NOMO-1 (cell line): Measurements from ENCODE around the gene CNTN4.
"Not testable (repeated sequence)": the region's sequence is repeated elsewhere in the genome, so short reads cannot be mapped to it uniquely, and the experiment has no call there.

Experiments
- DNase-seq, 2 experiments: peaks; one replicate each; lab custom pipeline; 2025; ENCODE audit not compliant: unreplicated experiment in 2 of 2; lab: John Stamatoyannopoulos, UW

CNTN4 gene

DNA sequence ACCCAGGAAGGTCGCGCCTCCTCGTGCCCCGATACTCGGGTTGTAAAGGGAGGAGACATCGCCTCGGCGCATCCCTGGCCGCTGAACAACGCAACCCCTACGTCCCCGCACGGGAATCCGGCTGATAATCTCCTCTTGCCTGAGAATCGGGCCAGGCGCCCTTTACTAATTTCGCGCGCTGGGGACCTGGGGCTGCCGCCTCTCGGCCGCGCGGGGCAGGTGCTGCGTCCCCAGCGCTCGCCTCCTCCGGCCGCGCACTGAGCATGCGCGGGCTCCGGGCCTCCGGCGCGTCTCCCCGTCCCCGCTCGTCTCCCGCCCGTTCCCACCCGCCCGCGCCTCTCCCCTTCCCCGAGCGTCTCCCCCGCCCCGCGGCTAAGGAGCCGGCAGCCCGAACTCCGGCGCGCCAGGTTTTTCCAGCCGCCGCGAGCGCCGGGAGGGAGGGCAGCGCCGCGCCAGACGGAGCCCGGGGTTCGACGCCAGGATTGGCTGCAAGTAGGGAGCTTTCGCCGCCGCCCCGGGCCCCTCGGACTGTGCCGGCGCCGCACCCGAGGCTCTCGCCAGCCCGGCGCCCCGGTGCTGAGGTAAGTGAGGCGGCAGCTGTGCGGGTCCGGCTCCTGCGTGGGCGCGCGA, at the start of gene CNTN4:
Gene CNTN4 (plus strand): TSS at position 469 of the 630 bp plus-strand sequence.
- no peak for DNase-seq

DNA sequence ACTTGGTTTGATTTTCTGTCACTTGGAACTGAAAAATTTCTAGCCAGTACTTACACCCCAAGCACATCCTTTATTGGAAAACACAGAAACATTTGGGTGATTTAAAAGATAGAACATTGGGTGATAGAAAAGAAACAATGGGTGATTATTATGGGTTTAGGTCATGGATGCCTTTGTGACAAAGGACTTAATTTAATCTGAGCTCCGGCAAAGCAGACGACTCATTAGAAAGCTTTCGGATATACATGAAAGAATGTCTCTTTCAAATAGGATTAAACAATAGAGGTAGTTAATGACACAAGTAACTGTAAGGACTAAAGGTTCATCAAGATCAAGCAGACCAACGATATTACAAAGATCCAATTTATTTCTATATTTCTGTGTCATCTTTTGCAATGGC, 37.3 kb upstream of the CNTN4 start:
- DNase-seq: no peak

GRCh38 chr3:2071531-2071930, 27.1 kb upstream of the CNTN4 start:
- no peak for DNase-seq

- DNase-seq: no peak
Measured at GRCh38 chr3:2078821-2079220, 19.8 kb upstream of the CNTN4 start.

DNA sequence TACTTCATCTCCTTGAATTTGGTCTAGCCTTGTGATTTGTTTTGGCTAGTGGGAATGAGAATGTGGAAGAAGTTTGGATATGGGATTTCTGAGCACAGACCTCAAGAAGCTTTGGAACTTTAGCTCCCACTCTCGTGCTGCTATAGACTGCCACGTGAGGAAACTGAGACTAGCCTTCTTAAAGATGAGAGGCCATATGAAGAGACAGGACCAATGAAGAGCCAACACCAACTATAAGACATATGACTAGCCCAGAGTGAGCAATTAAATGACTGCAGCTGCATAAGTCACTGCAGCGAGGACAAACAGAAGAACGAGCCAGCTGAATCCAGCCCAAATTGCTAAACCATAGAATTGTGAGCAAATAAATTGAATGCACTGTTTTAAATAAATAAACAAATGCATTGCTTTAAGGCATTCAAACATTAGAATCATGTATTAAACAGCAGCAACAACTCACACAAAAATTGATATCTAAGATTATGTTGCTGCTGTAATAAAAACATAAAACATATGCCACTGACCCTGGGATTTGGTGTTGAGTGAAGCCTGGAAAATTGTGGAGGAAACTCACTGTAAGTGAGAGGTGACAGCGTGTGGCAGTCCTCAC, 15.7 kb upstream of the CNTN4 start:
- no peak for DNase-seq

DNA sequence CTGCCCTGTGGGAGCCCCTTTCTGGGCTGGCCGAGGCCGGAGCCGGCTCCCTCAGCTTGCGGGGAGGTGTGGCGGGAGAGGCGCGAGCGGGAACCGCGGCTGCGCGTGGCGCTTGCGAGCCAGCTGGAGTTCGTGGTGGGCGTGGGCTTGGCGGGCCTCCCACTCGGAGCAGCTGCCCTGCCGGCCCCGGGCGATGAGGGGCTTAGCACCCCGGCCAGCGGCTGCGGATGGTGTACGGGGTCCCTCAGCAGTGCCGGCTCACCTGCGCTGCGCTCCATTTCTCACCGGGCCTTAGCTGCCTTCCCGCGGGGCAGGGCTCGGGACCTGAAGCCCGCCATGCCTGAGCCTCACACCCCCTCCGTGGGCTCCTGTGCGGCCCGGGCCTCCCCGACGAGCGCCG, 15.1 kb upstream of the CNTN4 start:
- not testable (repeated sequence) for DNase-seq

GRCh38 chr3:2090095-2090911, 8.4 kb upstream of the CNTN4 start:
- DNase-seq: no peak

GRCh38 chr3:2092758-2093157, 5.9 kb upstream of the CNTN4 start:
- no peak for DNase-seq

GRCh38 chr3:2094941-2095340, 3.7 kb upstream of the CNTN4 start:
- DNase-seq: no peak

- no peak for DNase-seq
Measured at GRCh38 chr3:2096216-2096615, 2.5 kb upstream of the CNTN4 start.

DNA sequence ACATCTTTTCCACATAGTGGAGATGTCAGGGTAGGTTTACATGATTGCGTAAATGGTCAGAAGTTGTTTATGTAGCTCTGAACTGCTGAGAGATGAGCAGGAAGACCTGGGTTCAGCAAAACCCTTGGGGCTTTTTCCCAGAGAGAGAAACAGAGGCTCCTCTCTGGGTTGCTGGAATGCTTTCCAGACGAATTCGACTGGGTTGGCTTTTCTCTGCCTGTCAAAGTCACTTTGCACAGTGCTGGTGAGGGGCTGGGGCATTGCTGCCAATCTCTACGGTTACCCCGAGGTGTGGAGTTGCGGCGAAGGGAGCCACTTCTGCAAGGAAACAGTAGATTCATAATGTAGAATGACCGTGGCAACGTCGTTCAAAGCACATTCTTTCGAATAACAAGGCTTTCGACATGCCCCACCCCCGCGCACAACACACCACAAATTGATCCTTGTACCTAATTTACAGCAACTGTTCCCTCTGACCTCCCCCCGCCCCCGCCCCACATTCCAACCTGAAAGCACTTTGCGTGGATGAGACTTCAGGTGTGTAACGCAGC, 950 bp upstream of the CNTN4 start:
- no peak for DNase-seq

GRCh38 chr3:2099028-2099671, 484 bp downstream of the CNTN4 start:
- no peak for DNase-seq

- DNase-seq: no peak
Measured at GRCh38 chr3:2099779-2100191, 1.1 kb downstream of the CNTN4 start.

- no peak for DNase-seq
Measured at GRCh38 chr3:2106438-2106837, 7.8 kb downstream of the CNTN4 start.

DNA sequence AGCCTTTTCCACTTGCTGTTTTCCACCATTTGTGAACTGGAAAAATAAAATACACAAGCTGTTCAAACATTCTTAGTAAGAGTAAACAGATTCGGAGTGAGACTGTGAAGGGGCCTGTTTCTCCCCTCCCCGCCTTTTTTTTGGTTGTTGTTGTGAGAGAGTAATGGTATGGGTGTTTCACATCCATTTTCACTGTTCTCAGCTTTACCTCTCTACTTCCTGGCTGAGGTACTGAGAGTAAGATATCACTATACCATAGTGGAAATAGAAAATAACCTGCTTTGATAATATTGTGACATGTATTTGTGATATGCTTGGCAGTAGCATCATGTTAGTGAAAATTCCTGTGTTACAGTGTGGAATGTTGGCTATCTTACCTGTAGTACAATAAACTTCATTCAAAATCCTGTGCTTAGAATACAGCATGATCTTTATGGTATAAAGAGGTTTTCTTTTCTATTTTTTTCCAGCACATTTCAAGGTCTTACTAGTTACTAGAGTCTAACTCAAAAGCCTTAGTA, 12.0 kb downstream of the CNTN4 start:
- no peak for DNase-seq

DNA sequence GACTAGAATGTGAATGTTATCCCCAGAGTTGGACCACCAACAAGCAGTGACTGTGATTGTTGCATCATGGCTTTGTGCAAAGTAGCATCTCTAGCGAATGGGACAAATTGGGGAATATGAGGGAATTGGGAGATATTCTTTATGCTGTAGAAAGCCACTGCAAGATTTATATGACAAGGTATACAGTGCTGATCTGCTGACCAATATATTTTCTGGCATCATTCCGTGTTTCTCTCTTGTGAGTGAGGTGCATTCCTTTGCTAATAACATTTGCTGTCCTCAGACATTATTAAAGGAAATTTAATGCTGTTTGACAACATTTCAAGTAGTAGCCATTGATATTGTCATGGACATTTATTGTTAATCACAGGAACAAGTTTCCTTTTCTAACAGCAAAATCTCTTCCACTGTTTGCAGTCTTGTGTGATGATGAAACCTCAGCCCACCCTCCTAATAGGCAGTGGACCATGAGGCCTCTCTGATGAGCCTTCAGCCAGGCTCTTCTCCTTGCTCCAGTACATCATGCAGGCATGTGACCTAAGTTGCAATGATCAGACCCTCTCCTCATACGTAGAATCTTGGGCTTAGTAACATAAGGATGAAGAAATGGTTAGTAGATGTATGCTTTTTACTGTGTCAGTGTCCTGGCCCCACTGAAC, 16.1 kb downstream of the CNTN4 start:
- DNase-seq: no peak

DNA sequence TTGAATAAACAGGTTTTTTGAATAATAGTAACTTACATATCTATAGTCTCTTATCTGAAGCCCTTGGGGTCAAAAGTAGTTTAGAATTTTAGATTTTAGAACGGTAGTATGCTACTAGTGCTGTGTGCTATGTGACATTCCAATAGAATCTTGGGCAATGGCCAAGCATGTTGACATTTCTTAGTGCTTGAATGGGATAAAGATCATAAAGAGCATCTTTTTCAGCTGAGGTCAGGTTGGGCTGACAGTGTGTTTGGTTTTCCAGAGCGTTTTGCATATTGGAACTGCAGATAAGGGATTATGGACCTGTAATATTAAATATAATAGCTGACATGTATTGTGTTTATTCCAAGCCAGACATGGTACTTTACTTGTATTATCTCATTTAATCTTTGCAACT, 32.1 kb downstream of the CNTN4 start:
- DNase-seq: no peak

DNA sequence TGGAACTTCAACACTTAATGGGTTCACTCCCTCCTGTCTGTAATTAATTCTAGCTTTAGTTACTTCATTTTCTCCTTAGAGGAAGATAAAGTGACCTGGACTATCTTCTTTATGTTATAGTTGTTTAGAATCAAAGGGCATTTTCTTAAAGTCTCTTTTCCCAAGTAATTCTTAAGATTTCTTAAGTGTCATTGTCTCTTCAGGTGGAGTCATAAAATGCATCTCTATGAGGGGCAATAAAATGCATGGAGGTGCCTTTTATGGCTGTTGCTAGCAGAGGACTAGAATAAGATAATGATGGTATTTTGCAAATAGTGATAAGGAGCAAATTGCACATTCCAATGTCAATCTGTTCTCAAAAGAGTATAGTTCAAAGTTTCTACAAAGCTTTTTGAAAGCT, 34.5 kb downstream of the CNTN4 start:
- no peak for DNase-seq

DNA sequence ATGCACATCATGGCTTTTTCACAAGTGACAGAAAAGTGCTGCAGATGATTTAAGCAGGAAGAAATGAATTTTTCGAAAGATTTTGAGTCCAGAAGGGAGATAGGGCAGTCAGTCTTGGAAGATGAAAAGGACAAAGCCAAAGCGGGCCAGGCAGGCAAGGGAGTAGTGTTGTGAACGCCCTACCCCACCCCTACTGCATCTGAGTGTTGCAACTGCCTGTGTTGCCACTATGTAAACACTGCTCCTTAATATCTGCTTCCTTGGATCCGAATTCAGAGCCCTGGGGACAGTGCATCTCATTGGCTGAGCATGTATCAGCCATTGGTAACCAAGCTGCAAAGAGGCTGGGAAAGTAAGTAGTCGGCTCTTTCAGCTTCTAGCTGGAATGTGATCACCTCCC, 39.0 kb downstream of the CNTN4 start:
- DNase-seq: no peak

DNA sequence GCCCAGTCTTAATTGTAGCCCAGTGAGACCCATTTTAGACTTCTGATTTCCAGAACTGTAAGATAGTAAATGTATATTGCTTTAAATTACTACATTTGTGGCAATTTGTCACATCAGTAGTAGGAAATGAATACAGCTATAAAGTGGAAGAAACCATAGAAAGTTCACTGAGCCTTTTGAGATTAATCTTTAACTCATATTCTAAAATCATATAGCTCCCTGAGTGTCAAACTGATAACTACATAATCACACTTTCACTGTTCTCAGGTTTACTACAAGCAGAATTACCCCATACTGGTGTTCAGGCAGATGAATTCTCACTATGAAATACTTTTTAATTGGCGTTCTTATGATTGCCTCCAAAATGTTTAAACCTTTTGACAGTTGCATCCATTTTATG, 42.8 kb downstream of the CNTN4 start:
- DNase-seq: no peak
